Prostate gland (tissue), 2 donors: Measurements from ENCODE around the gene MXRA8. TPM values are rescaled to one million over a fixed set of nuclear protein-coding genes. Genes with fewer than 3 reads are reported as not detected.
A peak's percentile ranks its signal among the peaks of the same experiment; 100 is the strongest.
"Not testable (repeated sequence)": the region's sequence is repeated elsewhere in the genome, so short reads cannot be mapped to it uniquely, and the experiment has no call there.

Experiments
- DNase-seq: peaks from one replicate; pipeline ENCODE4 v3.0.0-alpha.2; 2019; ENCODE audit warnings: low spot score
- H3K27ac ChIP-seq, 2 donors: fragments of 200-600 bp; sonication (generic); 2 replicates each; pipeline ENCODE4 v1.5.1; 2017 to 2019
- H3K27me3 ChIP-seq: fragments of 200-600 bp; sonication (generic); replicated peaks from 2 replicates; pipeline ENCODE4 v1.5.1; 2019; ENCODE audit not compliant: insufficient read depth
- H3K36me3 ChIP-seq, 2 donors: fragments of 200-600 bp; sonication (generic); 1 replicate in 1 of 2; 2 replicates in 1 of 2; pipeline versions ENCODE4 v1.5.1 to v1.8.1; 2017 to 2019
- H3K4me1 ChIP-seq: fragments of 200-600 bp; sonication (generic); replicated peaks from 2 replicates; pipeline ENCODE4 v1.5.1; 2019
- H3K4me3 ChIP-seq, 2 donors: fragments of 200-600 bp; sonication (generic); 2 replicates each; pipeline ENCODE4 v1.5.1; 2017 to 2019
- H3K9me3 ChIP-seq: fragments of 200-600 bp; sonication (generic); 2 replicates; pipeline ENCODE4 v1.5.1; 2017
- POLR2A ChIP-seq: fragments of 450-650 bp; IDR thresholded peaks from one replicate; pipeline ENCODE4 v1.6.1; 2016; ENCODE audit warnings: antibody characterized with exemption, mild to moderate bottlenecking
- POLR2AphosphoS5 ChIP-seq: sonication (generic); formaldehyde crosslinking; IDR thresholded peaks from one replicate; pipeline ENCODE4 v1.6.1; 2017; ENCODE audit warnings: antibody characterized with exemption
- WGBS: methylation state at CpG from one replicate; pipeline ENCODE4 v1.1.5; 2018; 5-methylcytosine and 5-hydroxymethylcytosine counted together
- intact Hi-C: fragments of 100-400 bp; cut with DNase I; formaldehyde crosslinking; loops from one replicate; pipeline ENCODE4 v1.14.2; 2022
- total RNA-seq, 2 donors: library from RNA; depleted of rRNA; stranded (reverse); fragments of >200 nt; gene quantifications; one replicate each; pipeline ENCODE4 v1.1.0, GENCODE V29; 2016
- TF ChIP-seq, protein P1 (sequence below), 4 experiments: fragments of 200-600 bp in 2 of 4; fragments of 450-650 bp in 2 of 4; sonication (generic) in 2 of 4; IDR thresholded peaks; 1 replicate in 3 of 4; 2 replicates in 1 of 4; pipeline ENCODE4 v1.5.1; 2016 to 2019; ENCODE audit warnings: antibody characterized with exemption in 4 of 4, mild to moderate bottlenecking in 2 of 4, moderate library complexity in 2 of 4

MXRA8 gene
- total RNA-seq, 2 donors from 2014 or later = 39.0 to 152 TPM

DNA sequence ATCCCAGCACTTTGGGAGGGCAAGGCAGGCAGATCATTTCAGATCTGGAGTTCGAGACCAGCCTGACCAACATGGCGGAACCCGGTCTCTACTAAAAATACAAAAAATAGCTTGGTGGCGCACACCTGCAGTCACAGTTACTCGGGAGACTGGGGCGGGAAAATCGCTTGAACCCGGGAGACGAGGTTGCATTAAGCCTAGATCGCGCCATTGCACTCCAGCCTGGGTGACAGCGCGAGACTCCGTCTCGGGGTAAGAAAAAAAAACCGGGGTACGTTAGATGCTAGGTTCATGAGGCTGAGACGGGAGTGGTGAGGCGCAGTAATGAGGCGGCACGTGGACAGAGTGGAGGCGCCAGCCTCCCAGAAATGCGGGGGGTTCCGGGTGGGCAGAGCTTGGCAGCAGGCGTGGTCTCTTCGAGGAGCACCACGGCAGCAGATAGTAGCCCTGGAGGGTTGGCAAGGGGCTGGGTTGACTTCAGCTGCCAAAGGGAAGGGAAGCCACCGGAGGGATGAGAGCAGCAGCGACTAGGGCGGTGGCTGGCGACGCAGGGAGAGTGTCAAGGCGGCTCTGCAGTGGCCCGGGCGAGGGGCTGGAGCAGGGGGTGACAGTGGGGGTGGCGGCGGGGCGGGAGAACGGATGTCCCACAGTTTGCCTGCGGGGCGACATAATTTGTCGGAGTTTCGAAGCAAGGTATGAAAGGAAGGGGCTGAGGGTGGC, 47.9 kb upstream of the MXRA8 start:
- H3K27me3 ChIP-seq = no peaks in the 10 kb centered on the region
- peak overlapping the region; percentile 96 to 99 for H3K4me3 ChIP-seq
- intact Hi-C loops = loop anchor here (5.0 kb wide), 1 partner anchor 36 kb away; no protein-coding TSS in a partner anchor
- 37% methylated on average over 43 of the region's 43 CpGs for WGBS
- H3K9me3 ChIP-seq = no peaks in the 10 kb centered on the region
- peak overlapping the region; percentile 77 to 83 for H3K27ac ChIP-seq
- peaks cover 0 to 2% of the 10 kb centered on the region in 2 donors for H3K36me3 ChIP-seq
- H3K4me1 ChIP-seq = peaks cover 10% of the 10 kb centered on the region
- no peak for DNase-seq
- TF ChIP-seq POLR2AphosphoS5 = no peak
- TF ChIP-seq, protein P1, sequence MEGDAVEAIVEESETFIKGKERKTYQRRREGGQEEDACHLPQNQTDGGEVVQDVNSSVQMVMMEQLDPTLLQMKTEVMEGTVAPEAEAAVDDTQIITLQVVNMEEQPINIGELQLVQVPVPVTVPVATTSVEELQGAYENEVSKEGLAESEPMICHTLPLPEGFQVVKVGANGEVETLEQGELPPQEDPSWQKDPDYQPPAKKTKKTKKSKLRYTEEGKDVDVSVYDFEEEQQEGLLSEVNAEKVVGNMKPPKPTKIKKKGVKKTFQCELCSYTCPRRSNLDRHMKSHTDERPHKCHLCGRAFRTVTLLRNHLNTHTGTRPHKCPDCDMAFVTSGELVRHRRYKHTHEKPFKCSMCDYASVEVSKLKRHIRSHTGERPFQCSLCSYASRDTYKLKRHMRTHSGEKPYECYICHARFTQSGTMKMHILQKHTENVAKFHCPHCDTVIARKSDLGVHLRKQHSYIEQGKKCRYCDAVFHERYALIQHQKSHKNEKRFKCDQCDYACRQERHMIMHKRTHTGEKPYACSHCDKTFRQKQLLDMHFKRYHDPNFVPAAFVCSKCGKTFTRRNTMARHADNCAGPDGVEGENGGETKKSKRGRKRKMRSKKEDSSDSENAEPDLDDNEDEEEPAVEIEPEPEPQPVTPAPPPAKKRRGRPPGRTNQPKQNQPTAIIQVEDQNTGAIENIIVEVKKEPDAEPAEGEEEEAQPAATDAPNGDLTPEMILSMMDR (IDR thresholded peaks at IDR 0.05) = no peak
- TF ChIP-seq POLR2A = no peak

DNA sequence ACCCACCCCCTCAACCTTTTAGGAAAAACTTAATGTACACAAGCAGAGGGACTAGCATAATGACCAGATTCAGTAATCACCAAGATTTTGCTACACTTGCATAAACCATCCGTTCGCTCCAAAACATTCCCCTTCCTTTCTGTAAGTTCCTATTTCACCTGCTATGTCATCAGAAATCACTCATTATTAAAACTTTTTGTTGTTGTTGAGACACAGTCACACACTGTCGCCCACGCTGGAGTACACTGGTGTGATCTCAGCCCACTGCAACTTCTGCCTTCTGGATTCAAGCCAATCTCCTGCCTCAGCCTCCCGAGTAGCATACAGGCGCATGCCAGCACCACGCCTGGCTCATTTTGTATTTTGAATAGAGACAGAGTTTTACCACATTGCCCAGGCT, 45.3 kb upstream of the MXRA8 start:
- Histone ChIP-seq H3K27ac (no peak overlapping the region), H3K36me3 (peaks cover 0 to 2% of the 10 kb centered on the region in 2 donors), H3K4me3 (no peak overlapping the region), H3K9me3 (no peaks in the 10 kb centered on the region), H3K4me1 (peaks cover 16% of the 10 kb centered on the region), H3K27me3 (no peaks in the 10 kb centered on the region)
- intact Hi-C loops = no loop called here
- WGBS = 81% methylated on average over 7 of the region's 7 CpGs
- no peak for DNase-seq
- TF ChIP-seq POLR2A = no peak
- no peak for TF ChIP-seq POLR2AphosphoS5
- TF ChIP-seq, protein P1 (IDR thresholded peaks at IDR 0.05) = no peak

DNA sequence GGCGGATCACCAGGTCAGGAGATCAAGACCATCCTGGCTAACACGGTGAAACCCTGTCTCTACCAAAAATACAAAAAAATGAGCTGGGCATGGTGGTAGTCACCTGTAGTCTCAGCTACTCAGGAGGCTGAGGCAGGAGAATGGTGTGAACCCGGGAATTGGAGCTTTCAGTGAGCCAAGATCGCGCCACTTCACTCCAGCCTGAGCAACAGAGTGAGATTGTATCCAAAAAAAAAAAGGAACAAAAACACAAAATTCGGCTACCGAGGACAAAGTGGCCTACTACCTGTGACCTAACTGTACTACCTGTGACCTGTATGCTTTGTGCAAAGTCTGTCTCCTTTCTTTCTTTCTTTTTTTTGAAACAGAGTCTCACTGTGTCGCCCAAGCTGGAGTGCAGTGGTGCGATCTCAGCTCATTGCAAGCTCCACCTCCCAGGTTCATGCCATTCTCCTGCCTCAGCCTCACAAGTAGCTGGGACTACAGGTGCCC, 44.6 kb upstream of the MXRA8 start:
- H3K27ac ChIP-seq, intact Hi-C loops, H3K36me3 ChIP-seq, DNase-seq, H3K4me3 ChIP-seq, H3K9me3 ChIP-seq, H3K27me3 ChIP-seq: not testable (repeated sequence)
- H3K4me1 ChIP-seq = peaks cover 19% of the 10 kb centered on the region
- WGBS = 85% methylated on average over 9 of the region's 9 CpGs

DNA sequence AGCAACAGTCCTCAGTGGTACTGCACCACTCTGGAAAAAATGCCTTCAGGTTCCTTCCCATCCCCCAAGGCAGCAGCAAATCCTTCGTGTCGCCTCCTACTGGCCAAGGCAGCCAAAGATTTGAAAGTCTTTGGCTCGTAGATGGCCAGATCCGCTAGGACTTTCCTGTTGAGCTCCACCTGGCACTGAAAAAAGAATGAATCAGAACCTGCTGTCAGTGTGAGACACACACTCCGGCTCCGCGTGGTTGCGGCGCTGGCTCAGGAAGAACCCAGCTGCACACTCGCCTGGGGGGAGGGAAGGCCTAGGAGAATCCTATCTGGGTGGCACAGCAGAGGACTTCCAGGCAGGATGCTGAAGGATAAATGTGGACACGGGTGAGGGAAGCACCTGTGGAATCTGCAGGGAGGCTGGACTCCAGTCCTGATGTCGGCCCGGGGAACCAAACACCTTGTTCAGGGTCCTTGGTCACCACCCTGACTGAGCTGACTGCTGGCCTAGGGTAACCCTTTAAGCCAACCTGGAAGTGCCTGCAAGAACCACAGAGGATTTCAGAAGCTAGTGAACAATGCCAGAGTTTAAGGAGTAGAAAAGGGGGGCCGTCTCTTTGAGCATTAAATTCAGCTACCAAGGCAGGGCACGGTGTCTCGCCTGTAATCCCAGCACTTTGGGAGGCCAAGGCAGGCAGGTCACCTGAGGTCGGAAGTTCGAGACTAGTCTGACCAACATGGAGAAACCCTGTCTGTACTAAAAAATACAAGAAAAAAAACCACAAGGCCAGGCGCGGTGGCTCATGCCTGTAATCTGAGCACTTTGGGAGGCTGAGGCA, 43.9 kb upstream of the MXRA8 start:
- Histone ChIP-seq H3K9me3 (no peaks in the 10 kb centered on the region), H3K36me3 (peaks cover 0 to 5% of the 10 kb centered on the region in 2 donors), H3K27me3 (no peaks in the 10 kb centered on the region), H3K4me3 (no peak overlapping the region), H3K4me1 (peaks cover 24% of the 10 kb centered on the region), H3K27ac (no peak overlapping the region)
- TF ChIP-seq POLR2A (no peak), POLR2AphosphoS5 (no peak)
- TF ChIP-seq, protein P1 (IDR thresholded peaks at IDR 0.05) = peak in 2 of 4 experiments; percentile 23 to 37
- DNase-seq = no peak
- WGBS = 68% methylated on average over 20 of the region's 20 CpGs
- intact Hi-C loops = no loop called here

DNA sequence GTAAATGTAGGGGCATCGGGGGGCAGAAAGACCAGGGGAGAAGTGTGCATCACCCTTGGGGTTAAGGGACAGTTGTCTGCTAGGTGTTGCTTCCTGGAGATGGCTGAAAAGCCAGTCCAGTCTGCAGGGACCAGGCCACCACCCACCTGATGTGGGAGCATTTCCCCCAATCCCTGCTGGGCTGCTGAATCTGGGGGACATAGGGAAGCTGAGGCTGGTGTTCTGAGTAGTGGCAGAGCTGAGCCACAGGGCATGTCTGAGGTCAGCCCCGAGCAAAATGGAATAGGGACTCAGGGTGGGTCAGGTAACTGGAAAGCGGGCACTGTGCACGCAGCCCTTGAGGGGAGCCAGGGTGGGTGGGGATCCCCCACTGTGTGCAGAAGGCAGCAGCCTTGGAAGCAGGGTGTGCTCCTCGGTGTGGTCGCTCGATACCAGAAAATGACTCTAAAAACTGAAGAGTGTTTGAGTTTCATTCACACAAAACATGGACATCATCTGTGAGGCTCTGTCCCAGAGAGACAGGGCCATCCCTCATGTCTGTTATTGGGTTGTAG, 43.2 kb upstream of the MXRA8 start:
- H3K36me3 ChIP-seq = peaks cover 0 to 6% of the 10 kb centered on the region in 2 donors
- intact Hi-C loops = no loop called here
- WGBS = 83% methylated on average over 7 of the region's 7 CpGs
- no peaks in the 10 kb centered on the region for H3K27me3 ChIP-seq
- no peak overlapping the region for H3K27ac ChIP-seq
- H3K4me1 ChIP-seq = peaks cover 24% of the 10 kb centered on the region
- DNase-seq = no peak
- H3K4me3 ChIP-seq = no peak overlapping the region
- no peaks in the 10 kb centered on the region for H3K9me3 ChIP-seq
- TF ChIP-seq POLR2AphosphoS5 (no peak), POLR2A (no peak)
- TF ChIP-seq, protein P1 (IDR thresholded peaks at IDR 0.05) = no peak
